ENCODE measurements around the gene CARMIL1.

The CARMIL1 gene

DNA sequence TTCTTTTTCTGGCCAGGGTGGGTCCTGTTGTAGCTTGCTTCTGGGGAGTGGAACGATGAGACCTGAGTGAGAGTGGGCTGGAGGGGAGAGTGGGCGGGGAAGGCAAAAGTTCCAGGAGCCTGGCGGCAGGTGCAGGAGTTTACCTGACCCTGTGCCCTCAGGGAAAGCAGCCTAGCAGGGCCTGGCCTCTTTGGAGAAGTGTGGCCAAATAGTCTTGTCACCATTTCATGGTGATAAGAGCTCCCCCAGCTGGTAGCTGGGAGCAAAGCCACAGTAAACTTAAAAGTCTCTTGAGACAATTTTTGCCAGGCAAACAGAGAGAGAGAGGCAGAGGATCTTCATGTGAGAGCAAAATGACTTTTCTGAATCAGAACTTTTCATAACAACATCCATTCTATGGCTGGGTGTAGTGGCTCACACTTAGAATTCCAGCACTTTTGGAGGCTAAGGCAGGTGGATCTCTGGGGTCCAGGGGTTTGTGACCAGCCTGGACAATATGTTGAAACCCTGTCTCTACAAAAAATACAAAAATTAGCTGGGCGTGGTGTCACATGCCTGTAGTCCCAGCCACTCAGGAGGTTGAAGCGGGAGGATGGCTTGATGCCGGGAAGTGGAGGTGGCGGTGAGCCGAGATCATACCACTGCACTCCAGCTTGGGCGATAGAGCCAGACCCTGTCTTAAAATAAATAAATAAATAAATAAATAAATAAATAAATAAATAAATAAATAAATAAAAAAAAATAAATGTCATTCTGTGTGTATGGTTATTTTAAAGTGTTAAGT lies 211.0 kb downstream of the CARMIL1 start:
- H3K27me3 ChIP-seq (ENCODE audit: control insufficient read depth, insufficient read depth, low read length): no peaks in the 10 kb centered on the region
- no peaks in the 10 kb centered on the region for H3K9me3 ChIP-seq (ENCODE audit: control insufficient read depth, low read length)
- peaks cover 16% of the 10 kb centered on the region for H3K4me1 ChIP-seq
- H3K4me2 ChIP-seq (ENCODE audit: low read length): no peak overlapping the region
- H3K27ac ChIP-seq: no peak overlapping the region
- H3K9ac ChIP-seq: no peak overlapping the region
- H3K36me3 ChIP-seq (ENCODE audit: control insufficient read depth, insufficient read depth, low read length): no peaks in the 10 kb centered on the region
- H3K4me3 ChIP-seq (ENCODE audit: low read depth, low read length): no peak overlapping the region
- no peaks in the 10 kb centered on the region for H3K79me2 ChIP-seq
- TF ChIP-seq, protein P1, sequence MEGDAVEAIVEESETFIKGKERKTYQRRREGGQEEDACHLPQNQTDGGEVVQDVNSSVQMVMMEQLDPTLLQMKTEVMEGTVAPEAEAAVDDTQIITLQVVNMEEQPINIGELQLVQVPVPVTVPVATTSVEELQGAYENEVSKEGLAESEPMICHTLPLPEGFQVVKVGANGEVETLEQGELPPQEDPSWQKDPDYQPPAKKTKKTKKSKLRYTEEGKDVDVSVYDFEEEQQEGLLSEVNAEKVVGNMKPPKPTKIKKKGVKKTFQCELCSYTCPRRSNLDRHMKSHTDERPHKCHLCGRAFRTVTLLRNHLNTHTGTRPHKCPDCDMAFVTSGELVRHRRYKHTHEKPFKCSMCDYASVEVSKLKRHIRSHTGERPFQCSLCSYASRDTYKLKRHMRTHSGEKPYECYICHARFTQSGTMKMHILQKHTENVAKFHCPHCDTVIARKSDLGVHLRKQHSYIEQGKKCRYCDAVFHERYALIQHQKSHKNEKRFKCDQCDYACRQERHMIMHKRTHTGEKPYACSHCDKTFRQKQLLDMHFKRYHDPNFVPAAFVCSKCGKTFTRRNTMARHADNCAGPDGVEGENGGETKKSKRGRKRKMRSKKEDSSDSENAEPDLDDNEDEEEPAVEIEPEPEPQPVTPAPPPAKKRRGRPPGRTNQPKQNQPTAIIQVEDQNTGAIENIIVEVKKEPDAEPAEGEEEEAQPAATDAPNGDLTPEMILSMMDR (IDR thresholded peaks at IDR 0.05): peak; percentile 87
- H2AFZ ChIP-seq: peak overlapping the region; percentile 62

- Histone ChIP-seq H3K27ac (no peak overlapping the region), H3K4me2 (ENCODE audit: low read length) (no peak overlapping the region), H3K27me3 (ENCODE audit: control insufficient read depth, insufficient read depth, low read length) (no peaks in the 10 kb centered on the region), H2AFZ (no peak overlapping the region), H3K36me3 (ENCODE audit: control insufficient read depth, insufficient read depth, low read length) (no peaks in the 10 kb centered on the region), H3K9ac (no peak overlapping the region), H3K4me3 (ENCODE audit: low read depth, low read length) (no peak overlapping the region), H3K79me2 (no peaks in the 10 kb centered on the region), H3K4me1 (peaks cover 5% of the 10 kb centered on the region), H3K9me3 (ENCODE audit: control insufficient read depth, low read length) (no peaks in the 10 kb centered on the region)
- TF ChIP-seq, protein P1 (IDR thresholded peaks at IDR 0.05): no peak
Observed at GRCh38 chr6:25492951-25493350, 213.8 kb downstream of the CARMIL1 start.

DNA sequence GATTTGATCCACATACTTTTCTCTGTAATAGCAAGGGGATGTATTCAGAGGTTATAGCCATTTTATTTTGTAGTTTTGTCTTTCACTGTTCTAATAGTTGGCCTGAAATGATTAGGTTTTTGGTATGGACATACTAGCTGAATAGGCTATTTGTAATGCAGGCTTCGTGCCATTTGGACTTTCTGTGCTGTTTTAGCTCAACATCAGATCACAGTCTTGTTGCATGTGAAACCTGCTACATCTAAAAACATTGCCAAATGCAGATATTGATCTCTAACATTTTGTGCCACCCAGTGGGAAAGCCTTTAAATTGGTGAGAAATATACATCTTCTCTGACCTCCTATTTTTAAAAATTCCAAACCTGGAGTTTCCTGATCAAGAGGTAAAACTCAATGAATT lies 215.3 kb downstream of the CARMIL1 start:
- Histone ChIP-seq H2AFZ (no peak overlapping the region), H3K36me3 (ENCODE audit: control insufficient read depth, insufficient read depth, low read length) (no peaks in the 10 kb centered on the region), H3K27me3 (ENCODE audit: control insufficient read depth, insufficient read depth, low read length) (no peaks in the 10 kb centered on the region), H3K79me2 (no peaks in the 10 kb centered on the region), H3K9ac (no peak overlapping the region), H3K4me3 (ENCODE audit: low read depth, low read length) (no peak overlapping the region), H3K4me2 (ENCODE audit: low read length) (no peak overlapping the region), H3K27ac (no peak overlapping the region), H3K4me1 (peaks cover 5% of the 10 kb centered on the region), H3K9me3 (ENCODE audit: control insufficient read depth, low read length) (no peaks in the 10 kb centered on the region)
- TF ChIP-seq, protein P1 (IDR thresholded peaks at IDR 0.05): no peak

GRCh38 chr6:25497383-25498040 lies 218.3 kb downstream of the CARMIL1 start:
- Histone ChIP-seq H3K4me2 (ENCODE audit: low read length) (no peak overlapping the region), H3K27ac (no peak overlapping the region), H3K79me2 (no peaks in the 10 kb centered on the region), H3K9ac (no peak overlapping the region), H3K36me3 (ENCODE audit: control insufficient read depth, insufficient read depth, low read length) (no peaks in the 10 kb centered on the region), H2AFZ (no peak overlapping the region), H3K4me3 (ENCODE audit: low read depth, low read length) (no peak overlapping the region), H3K9me3 (ENCODE audit: control insufficient read depth, low read length) (no peaks in the 10 kb centered on the region), H3K4me1 (no peaks in the 10 kb centered on the region), H3K27me3 (ENCODE audit: control insufficient read depth, insufficient read depth, low read length) (no peaks in the 10 kb centered on the region)
- TF ChIP-seq, protein P1 (IDR thresholded peaks at IDR 0.05): no peak
